Measurements from ENCODE around the gene EDC4.

GRCh38 chr16:67879936-67880335, 7.1 kb downstream of the EDC4 start:
- TF ChIP-seq POLR2A (conservative IDR thresholded peaks at IDR 0.05), result no peak
- no peak for TF ChIP-seq GMEB1 (CRISPR knock-in tag; IDR thresholded peaks at IDR 0.05)
- TF ChIP-seq RNF2 (IDR thresholded peaks at IDR 0.05), result no peak
- no peak for TF ChIP-seq ZBTB7A (IDR thresholded peaks at IDR 0.05; ENCODE audit: borderline replicate concordance, control insufficient read depth, low read depth, low read length)
- no peak for TF ChIP-seq NFATC3 (IDR thresholded peaks at IDR 0.05)
- TF ChIP-seq CTCF (IDR thresholded peaks at IDR 0.05 in 2 of 3, conservative IDR thresholded peaks at IDR 0.05 in 1 of 3; ENCODE audit: insufficient read depth in 2 of 3, low read depth in 1 of 3, low read length in 3 of 3), result no peak
